Measurements from ENCODE around the gene IFITM10. TPM values are rescaled to one million over a fixed set of nuclear protein-coding genes. Genes with fewer than 3 reads are reported as not detected.
A peak's percentile ranks its signal among the peaks of the same experiment; 100 is the strongest.

IFITM10 gene
- total and polyA plus RNA-seq, 9 of the 15 experiments (the other 6 are each of a cell fraction or from before 2014, with no cell fraction given): 0.08 to 0.13 (median 0.09) TPM; not detected in 6

GRCh38 chr11:1772270-1773130, 22.1 kb upstream of the IFITM10 start (continued):
- 0 out of 2 replicates have a peak, but pooled peaks have one; percentile 53 for TF ChIP-seq MCM3 (IDR thresholded peaks at IDR 0.05)
- TF ChIP-seq RBM14 (IDR thresholded peaks at IDR 0.05; ENCODE audit: borderline replicate concordance, insufficient read depth, low read depth, low read length): no peak
- TF ChIP-seq EP300 (IDR thresholded peaks at IDR 0.05; ENCODE audit: low read length): peak; percentile 68
- peak; percentile 66; the same call in 1 of the 2 replicates for TF ChIP-seq TFAP4 (CRISPR knock-in tag; IDR thresholded peaks at IDR 0.05; ENCODE audit: borderline replicate concordance)
- no peak for TF ChIP-seq ZNF511 (CRISPR knock-in tag; IDR thresholded peaks at IDR 0.05)
- TF ChIP-seq CSDE1 (IDR thresholded peaks at IDR 0.05): no peak
- no peak for TF ChIP-seq DNMT1 (IDR thresholded peaks at IDR 0.05)
- TF ChIP-seq CHD4 (IDR thresholded peaks at IDR 0.05; ENCODE audit: insufficient read depth, insufficient replicate concordance, low read depth, low read length, poor library complexity, severe bottlenecking): peak; percentile 24
- TF ChIP-seq NFRKB (IDR thresholded peaks at IDR 0.05; ENCODE audit: low read depth): peak; percentile 61
- no peak for TF ChIP-seq ZFP36 (IDR thresholded peaks at IDR 0.05; ENCODE audit: low read depth, low read length, partially characterized antibody)
- no peak for TF ChIP-seq PML (IDR thresholded peaks at IDR 0.05; ENCODE audit: low read length)
- TF ChIP-seq ADNP (tag; IDR thresholded peaks at IDR 0.05): no peak
- TF ChIP-seq KLF1 (tag; IDR thresholded peaks at IDR 0.05): no peak
- no peak for TF ChIP-seq FOXP1 (CRISPR knock-in tag; IDR thresholded peaks at IDR 0.05)
- TF ChIP-seq ILF3 (IDR thresholded peaks at IDR 0.05; ENCODE audit: borderline replicate concordance): no peak
- TF ChIP-seq NR0B1 (IDR thresholded peaks at IDR 0.05; ENCODE audit: partially characterized antibody): no peak
- TF ChIP-seq, protein P1, sequence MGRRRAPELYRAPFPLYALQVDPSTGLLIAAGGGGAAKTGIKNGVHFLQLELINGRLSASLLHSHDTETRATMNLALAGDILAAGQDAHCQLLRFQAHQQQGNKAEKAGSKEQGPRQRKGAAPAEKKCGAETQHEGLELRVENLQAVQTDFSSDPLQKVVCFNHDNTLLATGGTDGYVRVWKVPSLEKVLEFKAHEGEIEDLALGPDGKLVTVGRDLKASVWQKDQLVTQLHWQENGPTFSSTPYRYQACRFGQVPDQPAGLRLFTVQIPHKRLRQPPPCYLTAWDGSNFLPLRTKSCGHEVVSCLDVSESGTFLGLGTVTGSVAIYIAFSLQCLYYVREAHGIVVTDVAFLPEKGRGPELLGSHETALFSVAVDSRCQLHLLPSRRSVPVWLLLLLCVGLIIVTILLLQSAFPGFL (CRISPR knock-in tag; IDR thresholded peaks at IDR 0.05): no peak
- TF ChIP-seq SMARCB1 (IDR thresholded peaks at IDR 0.05; ENCODE audit: insufficient read length, low read depth): no peak
- TF ChIP-seq SNIP1 (IDR thresholded peaks at IDR 0.05; ENCODE audit: low read depth): no peak
- TF ChIP-seq SAP30 (IDR thresholded peaks at IDR 0.05; ENCODE audit: borderline replicate concordance, insufficient read depth, low read depth, low read length, poor library complexity, severe bottlenecking): no peak
- no peak for TF ChIP-seq MTF1 (CRISPR knock-in tag; IDR thresholded peaks at IDR 0.05; ENCODE audit: borderline replicate concordance)
- TF ChIP-seq ZNF764 (CRISPR knock-in tag; IDR thresholded peaks at IDR 0.05; ENCODE audit: low read depth): no peak
- no peak for TF ChIP-seq TCF7 (IDR thresholded peaks at IDR 0.05; ENCODE audit: borderline replicate concordance)
- no peak for TF ChIP-seq GABPB2 (CRISPR knock-in tag; conservative IDR thresholded peaks at IDR 0.05)
- TF ChIP-seq RB1 (IDR thresholded peaks at IDR 0.05; ENCODE audit: low read depth): peak; percentile 55; the same call in 1 of the 2 replicates

All from K562 (cell line).